ENCODE results near the gene CDRT4.
"Not testable (repeated sequence)": the region's sequence is repeated elsewhere in the genome, so short reads cannot be mapped to it uniquely, and the experiment has no call there.

CDRT4 gene

DNA sequence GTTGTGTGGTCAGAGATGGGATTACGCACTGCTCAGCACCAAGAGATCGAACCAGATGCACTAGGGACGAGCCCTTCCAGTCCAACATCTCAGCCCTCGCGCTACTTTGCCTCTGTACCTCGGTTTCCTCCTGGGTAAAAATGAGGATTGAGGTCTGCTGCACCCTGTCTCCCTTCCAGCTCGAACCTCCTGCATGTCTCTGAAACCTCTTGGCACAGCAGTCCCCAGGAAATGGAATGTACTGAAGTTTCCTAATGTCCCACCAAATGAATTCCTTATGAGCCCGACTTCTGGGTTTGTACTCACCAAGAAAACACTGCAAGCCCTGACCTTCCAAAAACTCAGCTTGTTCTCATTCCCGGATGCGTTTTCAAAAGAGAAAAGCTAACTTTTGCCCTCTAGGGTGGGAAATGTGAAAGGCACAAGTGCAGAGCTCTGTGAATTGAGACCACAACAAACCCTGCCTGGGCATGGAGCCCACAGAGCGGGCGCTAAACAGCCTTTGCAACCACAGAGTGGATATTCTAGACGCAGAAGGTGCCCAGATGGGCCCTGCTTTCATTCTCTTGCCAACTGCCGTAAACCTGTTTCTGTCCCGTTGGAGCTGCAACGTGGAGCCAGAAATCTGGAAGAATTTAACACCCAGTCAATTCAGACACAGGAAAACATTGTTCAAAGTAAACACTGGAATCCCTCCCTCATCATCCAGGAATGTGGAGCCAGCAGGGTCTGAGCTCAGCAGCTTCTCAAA is 10.3 kb downstream of the CDRT4 start:
- DNase-seq: no peak

DNA sequence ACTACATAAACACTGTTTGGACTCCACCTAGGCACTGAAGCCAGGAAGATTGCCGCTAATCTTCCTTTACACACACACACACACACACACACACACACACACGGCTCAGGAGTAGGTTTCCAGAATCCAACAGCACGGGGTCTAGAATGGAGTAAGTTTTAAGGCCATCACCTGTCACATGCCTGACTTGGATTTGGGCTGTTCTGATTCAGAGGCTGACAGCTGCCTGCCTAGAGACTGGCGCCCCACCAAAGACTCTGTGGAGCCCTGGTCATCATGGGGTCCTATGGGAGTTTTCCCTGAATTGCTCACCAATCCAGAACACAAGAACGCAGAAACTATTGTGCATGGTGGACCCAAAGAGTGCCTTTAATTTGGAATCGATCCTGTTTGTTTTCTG is 10.9 kb downstream of the CDRT4 start:
- DNase-seq: no peak

DNA sequence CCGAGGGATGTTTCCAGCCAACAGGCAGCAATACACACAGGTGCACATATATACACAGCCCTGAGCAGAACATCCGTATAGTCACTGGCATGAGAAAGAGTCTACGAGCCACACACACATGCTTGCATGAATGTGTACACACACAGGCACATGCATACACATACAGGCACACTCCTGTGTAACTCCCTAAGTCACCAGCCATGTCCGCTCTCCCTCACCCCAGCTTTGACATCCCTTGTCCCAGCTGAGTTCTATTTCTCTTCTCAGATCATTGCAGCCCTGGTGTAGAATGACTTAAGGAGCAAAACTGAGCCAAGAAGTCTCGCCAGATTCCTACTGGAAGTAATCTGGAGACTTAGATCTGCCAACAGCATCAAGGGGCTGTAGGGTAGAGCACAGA is 13.1 kb downstream of the CDRT4 start:
- no peak for DNase-seq

DNA sequence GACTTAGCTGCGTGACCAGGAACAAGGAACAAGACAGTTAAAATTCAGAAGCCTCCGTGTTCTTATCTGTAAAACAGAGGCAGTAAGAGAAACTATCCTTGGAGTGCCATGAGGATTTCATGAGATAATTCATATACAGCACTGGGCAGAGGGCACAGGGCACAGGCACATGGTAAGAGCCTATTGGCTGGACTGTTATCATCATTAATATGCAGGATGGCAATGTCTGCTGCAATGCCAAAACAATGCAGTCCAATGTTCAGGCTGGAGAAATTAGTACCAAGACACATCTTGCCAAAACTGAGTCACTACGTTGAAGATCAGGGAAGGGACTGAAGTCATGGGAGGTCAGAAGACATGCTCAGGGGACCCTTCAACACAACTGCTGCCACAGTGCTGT is 13.6 kb downstream of the CDRT4 start:
- no peak for DNase-seq

DNA sequence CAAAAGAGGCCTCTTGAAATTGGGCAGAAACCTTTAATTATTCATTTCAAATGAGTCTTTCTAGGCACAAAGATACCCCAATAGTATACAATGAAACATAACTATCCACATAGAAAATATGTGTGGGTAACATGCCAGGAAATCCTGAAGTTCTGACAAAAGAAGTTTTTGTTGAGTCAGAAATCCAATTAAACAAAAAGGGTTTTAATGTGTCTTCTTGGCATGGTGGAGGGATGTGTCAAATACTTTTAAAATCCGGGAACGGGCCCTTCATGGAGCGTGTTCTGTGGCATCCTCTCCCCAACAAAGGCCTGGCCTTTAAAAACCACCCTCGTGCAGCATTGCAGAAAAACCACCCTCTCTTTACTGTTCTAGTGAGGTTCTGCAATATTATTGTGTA is 14.2 kb downstream of the CDRT4 start:
- no peak for DNase-seq

DNA sequence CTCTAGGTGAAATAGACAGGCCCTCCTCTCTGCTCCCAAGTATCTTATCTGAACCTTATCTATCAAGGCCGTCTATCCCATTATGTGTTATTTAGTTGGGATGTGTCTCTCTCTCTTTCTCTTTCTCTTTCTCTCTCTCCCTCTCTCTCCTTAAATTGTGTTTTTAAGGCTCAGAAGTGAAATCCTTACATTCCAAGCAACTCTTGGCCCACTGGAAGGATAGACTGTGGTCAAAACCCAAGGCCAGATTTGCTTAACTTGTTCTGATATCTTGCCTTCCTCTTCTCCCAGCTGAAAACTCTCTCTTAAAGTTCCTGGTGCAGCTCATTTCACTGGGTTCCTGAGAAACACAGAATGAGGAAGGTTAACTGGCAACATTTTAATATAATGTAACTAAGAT is 14.7 kb downstream of the CDRT4 start:
- no peak for DNase-seq

DNA sequence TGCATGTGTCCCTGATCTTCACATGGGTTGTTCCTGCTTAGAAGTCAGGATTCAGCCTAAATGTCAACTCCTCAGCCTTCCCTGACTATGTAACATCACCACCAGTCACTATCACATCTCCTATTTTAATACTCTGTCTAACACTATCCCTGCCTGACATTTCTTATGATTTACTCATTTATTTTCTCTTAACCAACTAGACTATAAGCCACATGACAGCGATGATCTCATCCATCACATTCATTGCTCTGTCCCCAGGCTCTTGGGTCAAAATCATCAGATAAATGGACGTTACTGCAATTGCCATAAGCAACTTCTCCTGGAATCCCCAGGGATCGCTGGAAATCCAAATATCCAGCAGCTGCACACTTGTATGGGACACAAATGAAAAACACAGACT is 15.7 kb downstream of the CDRT4 start:
- no peak for DNase-seq

DNA sequence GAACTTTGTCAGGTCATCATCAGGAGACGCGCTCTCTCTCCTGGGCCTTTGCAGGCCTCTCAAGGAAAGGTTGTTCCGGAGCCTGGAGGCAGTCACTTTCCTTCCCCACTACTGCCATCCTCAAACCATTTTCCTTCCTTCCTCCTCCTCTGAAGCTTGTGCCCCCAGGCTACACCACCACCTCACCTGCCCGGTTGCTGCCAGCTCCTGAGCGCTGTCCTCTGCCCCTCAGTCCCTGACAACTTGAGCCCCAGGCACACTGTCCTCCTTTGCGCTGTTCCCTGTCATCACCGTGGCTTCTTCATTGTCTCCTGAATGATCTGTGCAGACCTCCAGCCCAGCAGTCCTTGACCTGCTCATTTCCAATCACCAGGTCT is 18.9 kb downstream of the CDRT4 start:
- DNase-seq: no peak

DNA sequence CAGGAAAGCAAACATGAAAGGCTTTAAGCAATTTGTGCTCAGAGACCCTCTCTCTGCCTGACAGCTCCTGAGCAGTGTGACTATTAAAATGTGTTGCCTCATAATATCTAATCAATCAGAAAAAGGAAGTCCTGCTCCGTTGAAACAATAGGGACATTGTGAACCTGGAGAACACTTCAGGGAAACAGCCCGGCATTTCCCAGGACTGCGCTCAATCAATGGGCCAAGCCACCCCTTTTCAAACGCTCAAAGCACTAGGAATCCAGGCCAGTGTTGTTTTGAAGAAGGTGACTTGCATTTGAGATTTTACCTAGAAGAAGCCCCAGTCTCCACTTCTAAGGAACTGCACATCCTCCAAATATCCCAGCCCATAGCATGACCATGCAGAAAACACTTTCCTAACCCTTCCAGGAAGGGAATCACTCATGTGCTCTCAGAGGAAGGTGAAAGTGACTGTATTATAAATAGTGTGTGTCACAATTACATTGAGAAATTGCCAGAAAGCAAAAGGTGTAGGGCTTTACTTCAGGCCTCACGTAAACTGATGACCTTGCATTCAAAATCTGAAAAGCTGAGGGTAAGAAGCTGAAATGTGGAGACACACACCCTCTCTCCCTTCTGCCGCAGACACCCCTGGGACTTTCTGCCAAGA is 19.4 kb downstream of the CDRT4 start:
- DNase-seq: no peak

DNA sequence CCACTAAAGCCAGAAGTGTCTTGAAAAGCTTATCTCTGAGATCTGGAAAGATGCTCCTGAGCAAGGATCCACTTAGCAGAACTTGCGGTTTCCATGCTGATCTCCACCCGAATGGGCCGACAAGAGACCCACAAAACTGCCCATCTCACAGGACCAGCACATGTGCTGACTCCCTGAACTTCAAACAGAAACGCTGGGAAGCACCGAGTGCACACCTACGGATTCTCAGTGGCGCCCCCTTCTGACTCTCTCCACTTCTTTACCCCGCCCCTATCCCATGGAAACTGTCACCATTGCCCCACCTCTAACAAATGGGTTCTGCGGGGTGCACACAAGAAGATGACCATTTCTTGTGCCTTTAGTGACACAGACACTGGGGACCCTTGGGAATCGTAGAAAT is 21.4 kb downstream of the CDRT4 start:
- DNase-seq: no peak

DNA sequence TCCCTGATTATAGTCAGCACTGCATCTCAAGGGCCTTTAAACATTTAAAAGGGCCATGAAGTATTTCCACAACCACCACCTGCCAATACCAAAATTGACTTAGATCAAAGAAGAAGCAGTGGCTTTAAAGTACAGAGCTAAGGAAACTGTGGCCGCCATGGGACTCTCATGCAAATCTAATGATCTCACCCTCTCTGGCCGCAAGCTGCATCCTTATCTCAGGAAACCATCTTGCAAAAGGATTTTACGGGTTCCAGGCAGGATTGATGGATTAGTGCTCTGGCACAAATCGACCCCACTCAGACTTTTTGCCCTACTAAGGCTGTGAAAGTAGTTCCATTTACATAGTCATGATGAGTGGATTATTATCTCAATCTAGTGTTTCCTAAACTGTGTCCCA is 22.6 kb downstream of the CDRT4 start:
- DNase-seq: peak; percentile 7

DNA sequence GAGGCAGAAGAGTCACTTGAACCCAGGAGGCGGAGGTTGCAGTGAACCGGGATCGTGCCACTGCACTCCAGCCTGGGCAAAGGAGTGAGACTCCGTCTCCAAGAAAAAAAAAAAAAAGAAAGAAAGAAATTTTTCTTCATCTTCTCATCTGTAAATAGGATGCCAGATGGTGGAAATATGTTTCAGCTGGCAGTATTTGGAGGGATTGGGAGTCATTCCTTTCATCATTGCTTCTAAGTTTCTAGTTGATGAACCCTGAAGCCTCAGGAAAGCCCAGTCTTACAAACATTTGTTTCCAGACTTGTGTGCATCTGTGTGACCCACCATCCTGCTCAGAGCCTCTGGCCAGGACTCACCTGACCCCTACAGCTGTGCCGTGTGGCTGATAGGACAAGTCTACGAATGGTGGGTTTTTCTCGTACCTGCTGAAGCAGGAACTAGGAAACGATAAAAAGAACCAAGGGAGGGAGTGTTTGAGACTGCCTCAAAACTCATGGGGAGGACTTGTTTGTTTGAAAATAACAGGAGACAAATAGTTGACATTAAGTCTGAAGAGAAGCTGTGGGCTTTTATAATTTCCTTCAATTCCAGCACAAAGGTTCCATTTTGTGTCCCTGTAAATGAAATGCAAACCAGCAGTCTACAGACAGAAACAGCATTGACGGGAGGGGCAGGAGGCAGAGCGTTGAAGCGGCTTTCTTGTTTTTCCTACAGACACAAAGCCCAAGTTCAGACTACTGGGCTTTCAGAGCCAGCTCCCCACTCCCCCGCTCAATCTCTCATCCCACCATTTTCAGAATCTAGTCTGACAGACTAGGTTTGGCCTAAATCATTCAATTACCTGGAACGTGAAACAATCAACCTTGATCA is 24.9 kb downstream of the CDRT4 start:
- DNase-seq: no peak

DNA sequence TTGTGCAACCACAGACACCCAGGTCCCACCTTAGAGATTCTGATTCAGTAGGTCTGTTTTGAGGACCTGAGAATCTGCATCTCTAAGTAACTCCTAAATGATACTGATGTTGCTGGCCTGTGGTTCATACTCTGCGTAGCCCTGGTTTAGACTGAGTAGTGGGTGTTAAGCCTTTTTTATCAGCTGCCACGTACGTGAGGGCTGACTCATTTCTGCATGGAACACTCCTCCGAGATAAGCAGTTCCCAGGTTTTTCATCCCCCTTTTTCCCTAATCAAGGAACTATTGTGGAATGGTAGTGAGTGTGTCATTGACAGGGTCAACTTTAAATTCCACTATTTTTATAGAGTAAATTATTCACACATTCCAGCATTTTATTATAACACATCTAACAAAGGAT is 26.1 kb downstream of the CDRT4 start:
- no peak for DNase-seq

DNA sequence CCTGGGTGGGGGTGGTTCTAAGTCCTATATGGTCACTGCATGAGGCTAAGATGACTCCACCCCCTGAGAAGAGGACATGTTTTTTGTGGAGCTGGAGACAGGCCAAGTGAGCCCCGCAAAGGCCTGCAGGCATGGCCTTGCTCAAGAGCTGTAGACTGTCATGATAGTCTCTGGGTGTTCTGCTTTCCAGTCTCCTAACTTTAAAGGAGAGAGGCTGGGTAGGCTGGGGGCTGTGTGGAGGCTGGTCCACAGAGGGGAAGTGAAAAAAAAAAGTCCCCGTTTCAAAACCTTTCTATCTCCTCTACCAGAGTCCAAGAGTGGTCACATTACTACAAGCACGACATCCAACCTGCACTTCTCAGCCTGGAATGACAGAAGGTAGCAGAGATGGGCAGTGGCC is 27.1 kb downstream of the CDRT4 start:
- no peak for DNase-seq

DNA sequence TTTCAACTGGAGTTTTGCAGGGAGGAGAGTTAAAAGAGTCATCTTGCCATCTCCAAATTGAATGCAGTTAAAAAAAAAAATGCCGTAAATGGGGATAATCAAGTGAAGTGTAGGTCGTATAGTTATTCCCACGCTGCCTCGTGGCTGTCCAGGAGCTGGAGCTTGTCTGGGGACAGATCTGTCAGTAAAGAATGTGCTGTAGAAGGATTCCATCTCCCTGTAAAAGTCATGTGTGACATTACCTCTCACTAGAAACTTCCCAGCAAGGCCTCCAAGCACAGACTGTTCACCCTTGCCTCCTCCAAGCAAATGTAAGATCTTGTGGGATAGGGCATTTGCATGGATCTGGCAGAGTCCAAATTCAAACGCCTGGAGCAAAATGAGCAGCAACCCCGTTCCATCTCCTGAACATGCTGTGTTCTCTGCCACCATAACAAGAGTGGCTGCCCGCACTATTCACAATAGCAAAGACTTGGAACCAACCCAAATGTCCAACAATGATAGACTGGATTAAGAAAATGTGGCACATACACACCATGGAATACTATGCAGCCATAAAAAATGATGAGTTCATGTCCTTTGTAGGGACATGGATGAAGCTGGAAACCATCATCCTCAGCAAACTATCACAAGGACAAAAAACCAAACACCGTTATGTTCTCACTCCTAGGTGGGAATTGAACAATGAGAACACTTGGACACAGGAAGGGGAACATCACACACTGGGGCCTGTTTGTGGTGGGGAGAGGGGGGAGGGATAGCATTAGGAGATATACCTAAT is 28.0 kb downstream of the CDRT4 start:
- not testable (repeated sequence) for DNase-seq

DNA sequence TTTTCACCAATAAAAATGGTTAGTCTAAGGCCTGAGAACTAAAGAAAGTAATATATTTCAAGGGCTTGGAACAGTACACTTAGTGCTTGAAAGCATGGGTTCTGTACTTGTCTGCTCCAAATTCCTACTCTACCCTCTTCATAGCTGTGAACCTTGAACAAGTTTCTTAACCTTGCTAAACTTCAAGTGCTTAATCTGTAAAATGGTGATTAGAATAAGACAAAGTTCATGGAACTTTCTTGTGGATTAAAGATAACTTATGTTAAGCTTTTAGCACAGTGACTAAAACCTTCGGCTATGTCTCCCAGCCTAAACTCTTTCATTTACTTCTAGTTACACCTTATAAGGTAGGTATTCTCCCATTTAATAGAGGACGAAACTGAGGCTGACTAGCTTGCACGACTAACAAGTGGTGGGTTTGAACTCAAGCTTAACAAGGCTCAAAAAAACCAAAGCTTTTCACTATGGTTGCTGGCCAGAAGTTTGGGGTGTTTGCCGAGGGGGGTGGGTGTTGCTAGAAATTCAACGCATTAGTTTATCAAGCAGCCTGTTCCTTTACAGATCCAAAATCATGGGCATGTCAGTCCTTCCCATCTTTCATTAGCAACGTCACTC is 28.8 kb downstream of the CDRT4 start:
- no peak for DNase-seq

DNA sequence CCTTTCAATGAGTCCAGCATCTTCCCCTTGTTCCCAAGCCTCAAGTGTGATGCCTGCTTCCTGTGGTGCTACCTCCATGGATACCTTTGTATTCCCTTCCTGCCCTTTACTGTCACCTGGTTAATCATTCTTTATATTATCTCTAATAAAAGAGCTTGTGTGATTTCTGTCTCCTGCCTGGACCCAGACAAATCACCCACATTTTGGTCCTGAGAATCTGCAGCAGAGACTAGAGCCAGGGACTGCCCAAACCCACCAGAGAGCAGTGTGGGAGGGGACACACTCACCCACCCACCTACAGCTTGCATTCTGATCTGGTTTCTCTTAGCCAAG is 30.2 kb downstream of the CDRT4 start:
- DNase-seq: no peak

DNA sequence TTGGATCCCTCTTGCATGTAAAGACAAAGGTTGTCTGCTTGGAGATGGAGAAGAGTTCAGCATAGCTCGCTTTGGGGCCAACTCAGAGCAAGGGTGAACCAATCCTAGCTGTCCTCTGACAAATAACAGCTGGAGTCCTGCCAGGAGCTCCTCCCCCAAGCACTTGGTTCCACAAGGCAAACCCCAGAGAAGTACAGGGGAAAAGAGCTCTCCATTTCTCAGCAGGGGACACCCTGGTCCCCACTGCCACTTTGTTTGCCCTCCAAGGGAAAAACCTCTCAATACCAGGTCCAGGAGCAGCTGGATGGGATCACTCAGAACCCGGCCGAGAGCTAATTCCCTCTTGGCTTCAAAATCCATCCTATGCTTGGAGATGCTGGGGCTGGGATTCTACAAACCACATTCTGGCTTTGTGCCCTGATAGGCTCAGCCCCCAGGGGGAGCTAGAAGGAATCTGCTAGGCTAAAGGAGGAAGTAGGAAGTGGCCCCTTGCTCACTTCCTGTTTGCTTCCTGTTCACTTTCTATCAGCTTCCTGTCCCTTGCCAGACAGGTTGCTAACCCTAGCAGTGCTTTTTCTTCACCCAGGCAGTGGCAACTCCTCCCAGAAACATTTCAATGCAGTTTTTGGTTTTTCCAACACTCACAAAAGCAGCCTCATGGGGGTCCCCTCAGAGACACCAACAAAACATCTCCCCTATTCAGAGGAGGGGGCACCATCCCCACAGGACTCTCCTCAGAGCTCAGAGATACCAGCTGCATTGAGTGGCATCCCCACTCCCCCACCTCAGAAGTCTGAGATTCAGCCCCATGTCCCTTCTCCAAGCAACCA is 30.7 kb downstream of the CDRT4 start:
- DNase-seq: peak; percentile 20

DNA sequence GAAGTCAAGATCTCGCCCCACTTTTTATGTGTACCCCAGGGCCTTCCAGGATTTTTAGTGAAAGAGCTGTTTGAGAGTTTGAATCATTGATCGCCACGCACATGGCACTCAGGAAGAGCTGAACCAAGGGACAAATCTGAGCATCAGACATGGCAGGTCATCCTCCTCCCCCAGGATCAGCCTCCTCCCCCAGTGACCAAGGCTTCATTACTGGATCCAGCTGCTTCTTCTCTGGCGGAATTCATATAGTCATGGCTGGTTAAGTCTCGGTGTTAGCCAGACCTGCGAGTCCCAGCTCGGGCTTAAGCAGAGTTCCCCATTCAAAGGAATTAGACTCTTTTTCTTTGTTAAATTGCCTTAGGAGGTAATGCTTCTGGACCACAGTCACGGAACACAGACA is 32.5 kb downstream of the CDRT4 start:
- DNase-seq: no peak

DNA sequence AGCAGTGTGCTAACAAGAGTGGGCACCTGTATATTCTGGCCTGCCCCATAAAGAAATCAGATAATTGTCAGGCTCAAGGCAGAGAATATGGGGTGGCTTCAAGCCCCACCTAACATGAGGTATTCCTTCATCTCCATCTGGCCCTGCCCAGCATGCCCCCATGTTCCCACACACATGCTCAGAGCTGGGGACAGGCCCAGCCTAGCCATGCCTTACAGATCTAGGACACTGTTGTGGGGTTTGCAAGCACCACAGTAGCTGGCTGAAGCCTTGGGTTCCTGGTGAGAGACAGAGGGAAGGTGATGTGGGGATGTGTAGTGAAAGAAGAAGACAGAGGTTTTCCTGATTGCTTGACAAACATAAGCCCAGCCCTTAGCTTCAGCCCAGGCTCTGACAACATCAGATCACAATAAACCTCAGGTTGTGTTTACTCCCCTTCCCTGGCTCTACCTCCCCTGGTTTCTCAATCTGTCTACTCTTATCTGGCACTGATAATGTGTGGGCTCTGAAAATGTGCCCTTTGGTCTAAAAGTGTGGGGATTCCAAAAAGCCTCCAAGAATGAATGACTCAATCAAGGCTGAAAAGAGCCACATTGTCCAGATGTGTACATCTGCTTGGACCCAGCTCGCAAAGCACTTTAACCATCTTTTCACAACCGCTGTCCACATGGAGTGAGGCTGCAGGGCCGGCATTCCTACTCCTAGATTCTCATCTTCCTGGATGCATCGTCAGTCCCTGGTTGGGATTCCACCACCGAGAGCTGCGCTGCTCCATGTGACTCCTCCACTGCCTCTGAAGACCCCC is 34.4 kb downstream of the CDRT4 start:
- no peak for DNase-seq

DNA sequence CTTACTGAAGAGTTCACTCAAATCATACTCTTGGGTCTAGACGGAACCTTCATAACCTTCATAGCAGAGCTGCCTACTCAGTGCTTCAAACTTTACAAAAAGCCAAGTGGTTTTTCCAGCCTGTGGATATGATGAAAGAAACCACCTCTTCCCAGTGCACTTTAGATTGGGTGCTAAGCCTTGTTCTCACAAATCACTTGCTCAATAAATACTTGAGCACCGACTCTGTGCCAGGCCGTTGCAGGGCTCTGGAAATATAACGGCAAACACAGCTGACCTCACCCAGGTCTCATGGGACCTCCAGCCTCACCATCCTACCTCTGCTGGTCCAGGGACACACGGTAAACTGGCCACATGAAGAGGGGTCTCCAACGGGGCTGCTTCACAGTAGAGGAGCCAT is 35.7 kb downstream of the CDRT4 start:
- no peak for DNase-seq
